ENCODE measurements around the gene APOF. TPM values are rescaled to one million over a fixed set of nuclear protein-coding genes. Genes with fewer than 3 reads are reported as not detected.

The APOF gene
- total RNA-seq, result not detected

GRCh38 chr12:56362130-56363059 is at the start of gene APOF:
Gene APOF (minus strand): TSS chr12:56362857. CDS start chr12:56362745, 112 bp downstream.

GRCh38 chr12:56359851-56360767 is 2.5 kb downstream of the APOF start, which contains the start of gene STAT2:
Gene STAT2 (minus strand): TSS chr12:56360107. CDS start chr12:56356571, 3,536 bp downstream.

GRCh38 chr12:56338308-56339157 is 24.1 kb downstream of the APOF start, which contains the start of gene IL23A:
Gene IL23A (plus strand): TSS chr12:56338884. CDS start chr12:56339045, 161 bp downstream.

GRCh38 chr12:56333679-56334489 is 28.8 kb downstream of the APOF start, which contains the start of gene PAN2:
Gene PAN2 (minus strand): TSS chr12:56334000. CDS start chr12:56333094, 906 bp downstream.

GRCh38 chr12:56315622-56316473 is 46.8 kb downstream of the APOF start, which contains the start of gene CNPY2:
Gene CNPY2 (minus strand): TSS chr12:56315988. CDS start chr12:56315217, 771 bp downstream.

Other genes with a start within 250 kb of the APOF start
- 1,000 to 10,000 TPM; 4,850 to 4,973 TPM for gene RPL41, start 246.2 kb downstream of the APOF start, total RNA-seq
- gene ZC3H10, start 244.6 kb downstream of the APOF start, total RNA-seq, result 1 to 10 TPM; 8.3 to 8.7 TPM
- 100 to 1,000 TPM; 319 to 322 TPM for gene ESYT1, start 234.6 kb downstream of the APOF start, total RNA-seq
- gene MYL6B, start 210.3 kb downstream of the APOF start, total RNA-seq, result 10 to 100 TPM; 40.3 to 42.7 TPM
- gene MYL6, start 204.5 kb downstream of the APOF start, total RNA-seq, result 1,000 to 10,000 TPM; 1,338 to 1,378 TPM
- 100 to 1,000 TPM; 129 to 131 TPM for gene SMARCC2, start 173.4 kb downstream of the APOF start, total RNA-seq
- gene RNF41, start 140.9 kb downstream of the APOF start, total RNA-seq, result 10 to 100 TPM; 31.6 to 33.1 TPM
- 10 to 100 TPM; 39.3 to 41.8 TPM for gene NABP2, start 138.5 kb downstream of the APOF start, total RNA-seq
- under 1 TPM; 0.51 to 0.58 TPM for gene SLC39A5, start 132.8 kb downstream of the APOF start, total RNA-seq
- 10 to 100 TPM; 32.0 to 39.6 TPM for gene ANKRD52, start 104.5 kb downstream of the APOF start, total RNA-seq
- 10 to 100 TPM; 15.2 to 19.4 TPM for gene COQ10A, start 95.9 kb downstream of the APOF start, total RNA-seq
- gene CS, start 62.5 kb downstream of the APOF start, total RNA-seq, result 100 to 1,000 TPM; 190 to 197 TPM
- 100 to 1,000 TPM in 1 of 2 experiments, 10 to 100 TPM in 1; 95.0 to 103 TPM for gene CNPY2, start 46.9 kb downstream of the APOF start, total RNA-seq
- gene PAN2, start 28.9 kb downstream of the APOF start, total RNA-seq, result 10 to 100 TPM; 82.8 to 85.2 TPM
- gene IL23A, start 24.0 kb downstream of the APOF start, total RNA-seq, result 10 to 100 TPM; 15.8 to 17.3 TPM
- 100 to 1,000 TPM; 172 to 182 TPM for gene STAT2, start 2.8 kb downstream of the APOF start, total RNA-seq
- 10 to 100 TPM; 42.9 to 44.1 TPM for gene TIMELESS, start 86.6 kb upstream of the APOF start, total RNA-seq
- not detected for gene MIP, start 91.8 kb upstream of the APOF start, total RNA-seq
- gene SPRYD4, start 105.7 kb upstream of the APOF start, total RNA-seq, result 1 to 10 TPM; 3.4 to 3.6 TPM
- 1 to 10 TPM; 1.7 to 1.8 TPM for gene GLS2, start 125.3 kb upstream of the APOF start, total RNA-seq
- gene RBMS2, start 159.0 kb upstream of the APOF start, total RNA-seq, result 1 to 10 TPM; 1.7 to 2.3 TPM

Measured in activated naive CD4-positive, alpha-beta T cell treated with anti-CD3 and anti-CD28 coated beads, Interleukin-2, amount 10 ng/mL, durations not matched to agents 5 hours and 36 hours (primary cell).